IMR-90 (cell line): ENCODE results near the gene CNDP1. TPM values are rescaled to one million over a fixed set of nuclear protein-coding genes. Genes with fewer than 3 reads are reported as not detected.

Experiments used
- ATAC-seq: fragments of 200-7000 bp; cut with Tn5 transposase; 2 replicates; pipeline ENCODE4 v1.9.1; 2020; ENCODE audit warnings: low read depth, mild to moderate bottlenecking, moderate library complexity
- BruUV-seq: library from RNA; stranded (reverse); fragments of 400-500 nt; replicated peaks from 2 replicates; lab custom pipeline; 2021; lab: Mats Ljungman, UMichigan
- CTCF ChIA-PET: fragments of 300-600 bp; formaldehyde crosslinking; extraction: SDS; loops from one replicate; lab custom pipeline; 2021; ENCODE audit warnings: antibody characterized with exemption; lab: Yijun Ruan, JAX
- POLR2A ChIA-PET: fragments of 300-600 bp; sonication (Branson Sonifier 250); formaldehyde crosslinking; loops from one replicate; lab custom pipeline; 2022; ENCODE audit warnings: antibody characterized with exemption; ENCODE audit not compliant: unreplicated experiment; lab: Charles Lee
- DNase-seq: peaks from one replicate; pipeline ENCODE4 v3.0.0; 2013
- H2AFZ ChIP-seq: replicated peaks from 2 replicates; pipeline ENCODE3; 2013; ENCODE audit warnings: low read length, mild to moderate bottlenecking; ENCODE audit not compliant: poor library complexity
- H2AK5ac ChIP-seq: 2 replicates; pipeline ENCODE4 v1.6.1; 2013; ENCODE audit warnings: low read depth, low read length, inconsistent platforms
- H2AK9ac ChIP-seq: replicated peaks from 2 replicates; pipeline ENCODE3; 2013; ENCODE audit warnings: mild to moderate bottlenecking, low read depth, low read length, moderate library complexity; ENCODE audit not compliant: poor library complexity
- H2BK120ac ChIP-seq: 2 replicates; pipeline ENCODE4 v1.6.1; 2013; ENCODE audit warnings: low read depth, low read length, inconsistent platforms
- H2BK15ac ChIP-seq: 3 replicates; pipeline ENCODE4 v1.6.1; 2013; ENCODE audit warnings: low read depth, low read length, inconsistent platforms
- H2BK20ac ChIP-seq: 2 replicates; pipeline ENCODE4 v1.6.1; 2013; ENCODE audit warnings: low read depth, mild to moderate bottlenecking, inconsistent platforms, low read length, moderate library complexity
- H2BK5ac ChIP-seq: 2 replicates; pipeline ENCODE4 v1.6.1; 2013; ENCODE audit warnings: mild to moderate bottlenecking, low read depth, low read length, inconsistent platforms; ENCODE audit not compliant: poor library complexity, severe bottlenecking
- H3K14ac ChIP-seq: replicated peaks from 2 replicates; pipeline ENCODE4 v1.6.1; 2013; ENCODE audit warnings: low read depth, low read length, inconsistent platforms
- H3K18ac ChIP-seq: 2 replicates; pipeline ENCODE4 v1.6.1; 2013; ENCODE audit warnings: low read depth, low read length, control low read depth
- H3K23ac ChIP-seq: 2 replicates; pipeline ENCODE4 v1.6.1; 2013; ENCODE audit warnings: low read depth, low read length, inconsistent platforms
- H3K27ac ChIP-seq: 2 replicates; pipeline ENCODE4 v1.5.1; 2013; ENCODE audit warnings: mild to moderate bottlenecking, control low read depth, low read length; ENCODE audit not compliant: insufficient read depth
- H3K27me3 ChIP-seq: 2 replicates; pipeline ENCODE4 v1.6.1; 2013; ENCODE audit warnings: low read length; ENCODE audit not compliant: control insufficient read depth, insufficient read depth
- H3K36me3 ChIP-seq: 2 replicates; pipeline ENCODE4 v1.6.1; 2013; ENCODE audit warnings: low read length, mixed read lengths; ENCODE audit not compliant: control insufficient read depth, insufficient read depth
- H3K4ac ChIP-seq: 2 replicates; pipeline ENCODE4 v1.6.1; 2013; ENCODE audit warnings: low read depth, low read length, inconsistent platforms
- H3K4me1 ChIP-seq: 2 replicates; pipeline ENCODE4 v1.6.1; 2013; ENCODE audit warnings: low read length, mixed read lengths; ENCODE audit not compliant: control insufficient read depth, insufficient read depth
- H3K4me2 ChIP-seq: 2 replicates; pipeline ENCODE4 v1.6.1; 2013; ENCODE audit warnings: low read depth, mild to moderate bottlenecking, control low read depth, low read length, moderate library complexity
- H3K4me3 ChIP-seq: 2 replicates; pipeline ENCODE4 v1.5.1; 2013; ENCODE audit warnings: low read depth, mild to moderate bottlenecking, control low read depth, low read length, moderate library complexity; ENCODE audit not compliant: insufficient read depth
- H3K56ac ChIP-seq: 2 replicates; pipeline ENCODE4 v1.6.1; 2013; ENCODE audit warnings: low read length, inconsistent platforms; ENCODE audit not compliant: insufficient read depth; ENCODE audit errors: extremely low read depth
- H3K79me1 ChIP-seq, 2 experiments: 2 replicates each; pipeline ENCODE4 v1.6.1; 2013; ENCODE audit warnings: low read length in 2 of 2, inconsistent platforms in 1 of 2, low read depth in 1 of 2
- H3K9ac ChIP-seq: 2 replicates; pipeline ENCODE4 v1.6.1; 2013; ENCODE audit warnings: low read depth, low read length, control low read depth
- H3K9me1 ChIP-seq: 2 replicates; pipeline ENCODE4 v1.6.1; 2013; ENCODE audit warnings: low read length, inconsistent platforms; ENCODE audit not compliant: insufficient read depth
- H3K9me3 ChIP-seq: 2 replicates; pipeline ENCODE4 v1.6.1; 2013; ENCODE audit warnings: low read length; ENCODE audit not compliant: control insufficient read depth, insufficient read depth
- H4K20me1 ChIP-seq: 2 replicates; pipeline ENCODE4 v1.6.1; 2013; ENCODE audit warnings: low read length, inconsistent platforms; ENCODE audit not compliant: insufficient read depth
- H4K5ac ChIP-seq: 2 replicates; pipeline ENCODE4 v1.6.1; 2013; ENCODE audit warnings: mild to moderate bottlenecking, low read depth, low read length, control low read depth
- H4K8ac ChIP-seq, 2 experiments: 2 replicates each; pipeline ENCODE4 v1.6.1; 2013; ENCODE audit warnings: low read depth in 2 of 2, low read length in 2 of 2, control low read depth in 1 of 2, inconsistent platforms in 1 of 2
- H4K91ac ChIP-seq: 2 replicates; pipeline ENCODE4 v1.6.1; 2013; ENCODE audit warnings: low read depth, low read length, inconsistent platforms; ENCODE audit not compliant: insufficient read depth
- CEBPB ChIP-seq: IDR thresholded peaks from 2 replicates; pipeline ENCODE4 v1.6.1; 2012; ENCODE audit warnings: low read depth, low read length, improper control_type of control experiment
- CHD1 ChIP-seq: IDR thresholded peaks from 2 replicates; pipeline ENCODE4 v1.6.1; 2012; ENCODE audit warnings: low read depth, low read length, improper control_type of control experiment
- CTCF ChIP-seq: conservative IDR thresholded peaks from 2 replicates; pipeline ENCODE4 v1.5.1; 2012; ENCODE audit warnings: mild to moderate bottlenecking, low read depth, low read length, improper control_type of control experiment
- ELK1 ChIP-seq: fragments of 150-350 bp; IDR thresholded peaks from 2 replicates; pipeline ENCODE4 v1.6.1; 2016; ENCODE audit warnings: low read depth, mild to moderate bottlenecking, low read length, moderate library complexity, borderline replicate concordance
- FOS ChIP-seq: fragments of 150-350 bp; IDR thresholded peaks from 2 replicates; pipeline ENCODE4 v1.6.1; 2016; ENCODE audit warnings: low read depth, low read length
- MAFK ChIP-seq: IDR thresholded peaks from 2 replicates; pipeline ENCODE4 v1.6.1; 2012; ENCODE audit warnings: low read depth, low read length, improper control_type of control experiment
- MAZ ChIP-seq: IDR thresholded peaks from 2 replicates; pipeline ENCODE4 v1.6.1; 2012; ENCODE audit warnings: low read depth, mild to moderate bottlenecking, low read length, improper control_type of control experiment, moderate library complexity, borderline replicate concordance
- MXI1 ChIP-seq: IDR thresholded peaks from 2 replicates; pipeline ENCODE4 v1.6.1; 2012; ENCODE audit warnings: low read depth, mild to moderate bottlenecking, low read length, moderate library complexity, borderline replicate concordance
- NFE2L2 ChIP-seq: fragments of 150-350 bp; IDR thresholded peaks from 2 replicates; pipeline ENCODE4 v1.6.1; 2016; ENCODE audit warnings: low read depth, mild to moderate bottlenecking, low read length
- POLR2A ChIP-seq: IDR thresholded peaks from 2 replicates; pipeline ENCODE4 v1.6.1; 2012; ENCODE audit warnings: mild to moderate bottlenecking, low read depth, low read length
- RAD21 ChIP-seq: IDR thresholded peaks from 2 replicates; pipeline ENCODE4 v1.6.1; 2012; ENCODE audit warnings: low read length, improper control_type of control experiment
- RCOR1 ChIP-seq: IDR thresholded peaks from 2 replicates; pipeline ENCODE4 v1.6.1; 2012; ENCODE audit warnings: mild to moderate bottlenecking, low read length, improper control_type of control experiment; ENCODE audit not compliant: insufficient replicate concordance
- SMC3 ChIP-seq: fragments of 150-350 bp; IDR thresholded peaks from 2 replicates; pipeline ENCODE4 v1.6.1; 2016; ENCODE audit warnings: low read depth, mild to moderate bottlenecking, antibody characterized with exemption, low read length, moderate library complexity
- USF2 ChIP-seq: fragments of 150-350 bp; IDR thresholded peaks from 2 replicates; pipeline ENCODE4 v1.6.1; 2017; ENCODE audit warnings: mild to moderate bottlenecking, antibody characterized with exemption, low read length, low read depth
- WGBS, 2 experiments: methylation state at CpG; one replicate each; pipeline versions ENCODE4 v1.1.5 to v1.1.7; 2013; ENCODE audit warnings: missing lambda C conversion rate in 2 of 2; ENCODE audit not compliant: insufficient read length in 1 of 2; ENCODE audit errors: extremely low coverage in 2 of 2; 5-methylcytosine and 5-hydroxymethylcytosine counted together
- dilution Hi-C: fragments of 300-500 bp; cut with HindIII; formaldehyde crosslinking; loops from one replicate; pipeline ENCODE4 v1.14.3; 2018; ENCODE audit warnings: low sequenced_read_pairs; ENCODE audit not compliant: unreplicated experiment
- in situ Hi-C: fragments of 300-500 bp; cut with MboI; formaldehyde crosslinking; loops from 3 replicates; pipeline ENCODE4 v1.14.3; 2019; ENCODE audit warnings: low sequenced_read_pairs, inconsistent platforms, mixed read lengths
- intact Hi-C: fragments of 100-400 bp; cut with micrococcal nuclease; formaldehyde crosslinking; loops from 2 replicates; pipeline ENCODE4 v1.10.0; 2022
- polyA plus RNA-seq, 3 experiments: library from polyadenylated mRNA; depleted of rRNA; stranded (reverse); fragments of >200 nt; gene quantifications; 2 replicates each; pipeline ENCODE4 v1.2.3, GENCODE V29; 2012; ENCODE audit warnings: low replicate concordance in 1 of 3
- total RNA-seq: library from RNA; depleted of rRNA; stranded (reverse); fragments of >200 nt; gene quantifications from 2 replicates; pipeline ENCODE4 v1.2.3, GENCODE V29; 2012

Gene CNDP1
- total and polyA plus RNA-seq, 2 of the 4 experiments (the other 2 are of a cell fraction) = not detected

- TF ChIP-seq USF2 = no peak
Observed at GRCh38 chr18:74551936-74552555, 17.7 kb downstream of the CNDP1 start (continued).

GRCh38 chr18:74556126-74556525 lies 21.8 kb downstream of the CNDP1 start:
- H3K27ac ChIP-seq = no peak overlapping the region
- peaks cover 29% of the 10 kb centered on the region for H3K27me3 ChIP-seq
- H2AK9ac ChIP-seq = no peak overlapping the region
- H4K20me1 ChIP-seq = no peaks in the 10 kb centered on the region
- BruUV-seq = no TSS peak
- no peak overlapping the region for H4K91ac ChIP-seq
- H3K56ac ChIP-seq = no peak overlapping the region
- no peak overlapping the region for H3K14ac ChIP-seq
- H3K9me1 ChIP-seq = no peaks in the 10 kb centered on the region
- intact Hi-C loops (no loop called here), dilution Hi-C loops (no loop called here), in situ Hi-C loops (loop anchor here (25.0 kb wide), 1 partner anchor 344 kb away; no protein-coding TSS in a partner anchor)
- H3K9me3 ChIP-seq = no peaks in the 10 kb centered on the region
- no peak overlapping the region for H2AK5ac ChIP-seq
- no peak overlapping the region for H3K4me2 ChIP-seq
- no peaks in the 10 kb centered on the region for H3K79me1 ChIP-seq
- WGBS, 2 experiments = no CpG with 5 or more reads among the region's 11 CpGs
- ATAC-seq = no peak
- POLR2A ChIA-PET = no interaction called here
- CTCF ChIA-PET = interaction anchor here (0.6 kb wide), 1 partner anchor 203 kb away, joined by 3 read pairs; no protein-coding TSS in a partner anchor
- no peaks in the 10 kb centered on the region for H3K4me1 ChIP-seq
- H2BK120ac ChIP-seq = no peak overlapping the region
- no peak overlapping the region for H2BK20ac ChIP-seq
- no peak overlapping the region for H3K9ac ChIP-seq
- no peak for DNase-seq
- no peak overlapping the region for H2BK5ac ChIP-seq
- no peak overlapping the region for H4K8ac ChIP-seq
- no peak overlapping the region for H2BK15ac ChIP-seq
- no peaks in the 10 kb centered on the region for H3K36me3 ChIP-seq
- no peak overlapping the region for H3K18ac ChIP-seq
- no peak overlapping the region for H3K4me3 ChIP-seq
- no peak overlapping the region for H2AFZ ChIP-seq
- H3K4ac ChIP-seq = no peak overlapping the region
- H4K5ac ChIP-seq = no peak overlapping the region
- no peak overlapping the region for H3K23ac ChIP-seq
- TF ChIP-seq MAFK (no peak), MXI1 (no peak), SMC3 (no peak), CEBPB (no peak), RCOR1 (no peak), FOS (no peak), CHD1 (no peak), NFE2L2 (no peak), ELK1 (no peak), CTCF (no peak), POLR2A (no peak), RAD21 (no peak), MAZ (no peak)
